Keratinocyte (primary cell): ENCODE results near the gene MINPP1. TPM values are rescaled to one million over a fixed set of nuclear protein-coding genes. Genes with fewer than 3 reads are reported as not detected.

ENCODE experiments used
- DNase-seq: peaks from one replicate; pipeline ENCODE4 v3.0.0-alpha.2; 2011; ENCODE audit warnings: low read depth, missing footprints, low spot score
- FAIRE-seq: peaks from 2 replicates; lab custom pipeline; 2011; peaks lifted over from hg19 to GRCh38; lab: Jason Lieb, UNC
- H2AFZ ChIP-seq: 2 replicates; pipeline ENCODE4 v1.6.0; 2012; ENCODE audit warnings: low read length, control low read depth, inconsistent platforms; ENCODE audit not compliant: control insufficient read depth
- H3K27ac ChIP-seq: 2 replicates; pipeline ENCODE4 v1.5.1; 2011; ENCODE audit warnings: low read length; ENCODE audit not compliant: control insufficient read depth, insufficient read depth
- H3K27me3 ChIP-seq: 3 replicates; pipeline ENCODE4 v1.6.0; 2011; ENCODE audit warnings: low read length; ENCODE audit not compliant: control insufficient read depth, insufficient read depth; ENCODE audit errors: extremely low read depth
- H3K36me3 ChIP-seq, 2 experiments: 2 replicates in 1 of 2; 3 replicates in 1 of 2; pipeline ENCODE4 v1.5.1; 2011; ENCODE audit warnings: low read length in 2 of 2, mild to moderate bottlenecking in 1 of 2; ENCODE audit not compliant: control insufficient read depth in 2 of 2, insufficient read depth in 2 of 2; ENCODE audit errors: extremely low read depth in 1 of 2
- H3K4me1 ChIP-seq: 3 replicates; pipeline ENCODE4 v1.5.1; 2011; ENCODE audit warnings: low read length; ENCODE audit not compliant: control insufficient read depth, insufficient read depth; ENCODE audit errors: extremely low read depth
- H3K4me2 ChIP-seq: 3 replicates; pipeline ENCODE4 v1.6.0; 2011; ENCODE audit warnings: low read depth, low read length; ENCODE audit not compliant: control insufficient read depth, insufficient read depth; ENCODE audit errors: extremely low read depth
- H3K4me3 ChIP-seq, 3 experiments: fragments of 200-600 bp in 1 of 3; sonication (generic) in 1 of 3; 2 replicates in 2 of 3; 3 replicates in 1 of 3; pipeline ENCODE4 v1.5.1; 2011 to 2016; ENCODE audit warnings: low read length in 3 of 3, mild to moderate bottlenecking in 3 of 3, control low read depth in 2 of 3, inconsistent platforms in 1 of 3, low read depth in 1 of 3, mixed read lengths in 1 of 3, mixed run types in 1 of 3, moderate library complexity in 1 of 3; ENCODE audit not compliant: control insufficient read depth in 2 of 3, insufficient read depth in 2 of 3; ENCODE audit errors: extremely low read depth in 1 of 3
- H3K79me2 ChIP-seq: 2 replicates; pipeline ENCODE4 v1.6.0; 2012; ENCODE audit warnings: low read length; ENCODE audit not compliant: control insufficient read depth, insufficient read depth
- H3K9ac ChIP-seq: 3 replicates; pipeline ENCODE4 v1.6.0; 2011; ENCODE audit warnings: low read length; ENCODE audit not compliant: control insufficient read depth, insufficient read depth; ENCODE audit errors: extremely low read depth
- H3K9me1 ChIP-seq: 3 replicates; pipeline ENCODE4 v1.6.0; 2011; ENCODE audit warnings: low read length; ENCODE audit not compliant: control insufficient read depth, insufficient read depth; ENCODE audit errors: extremely low read depth
- H3K9me3 ChIP-seq: 2 replicates; pipeline ENCODE4 v1.5.1; 2012; ENCODE audit warnings: low read depth, low read length; ENCODE audit not compliant: control insufficient read depth
- H4K20me1 ChIP-seq: 3 replicates; pipeline ENCODE4 v1.6.0; 2011; ENCODE audit warnings: low read length; ENCODE audit not compliant: control insufficient read depth, insufficient read depth; ENCODE audit errors: extremely low read depth
- CTCF ChIP-seq, 3 experiments: IDR thresholded peaks in 1 of 3; conservative IDR thresholded peaks in 1 of 3; optimal IDR thresholded peaks in 1 of 3; 2 replicates in 2 of 3; 3 replicates in 1 of 3; pipeline versions ENCODE3 to v1.5.1; 2011; ENCODE audit warnings: low read length in 3 of 3, mild to moderate bottlenecking in 3 of 3, moderate library complexity in 2 of 3, control low read depth in 1 of 3, inconsistent platforms in 1 of 3; ENCODE audit not compliant: insufficient read depth in 2 of 3; ENCODE audit errors: extremely low read depth in 1 of 3
- EZH2 ChIP-seq: IDR thresholded peaks from one replicate; pipeline ENCODE4 v1.6.1; 2012; ENCODE audit warnings: inconsistent platforms, mild to moderate bottlenecking, low read length, moderate library complexity
- dilution Hi-C: fragments of 300-500 bp; cut with MboI; formaldehyde crosslinking; loops from one replicate; pipeline ENCODE4 v1.7.0; 2020; ENCODE audit warnings: low sequenced_read_pairs; ENCODE audit not compliant: extremely low pct_ligation_motif_present
- polyA plus RNA-seq, 5 experiments: library from polyadenylated mRNA; depleted of rRNA in 3 of 5; stranded (reverse) in 3 of 5; stranded (forward) in 1 of 5; unstranded in 1 of 5; fragments of >200 nt; gene quantifications; 1 replicate in 1 of 5; 2 replicates in 3 of 5; 3 replicates in 1 of 5; pipeline versions ENCODE4 v1.2.1 to v1.2.3, GENCODE V29; 2011 to 2012; ENCODE audit warnings: missing spikeins in 2 of 5, low read depth in 1 of 5, low replicate concordance in 1 of 5

MINPP1 gene
- polyA plus RNA-seq, 1 donor (not counting 4 experiments of a cell fraction or from before 2014, with no cell fraction given) = 17.7 TPM

GRCh38 chr10:87578842-87579401 is 74.2 kb downstream of the MINPP1 start:
- DNase-seq (no peak), FAIRE-seq (peak; percentile 63)
- no peak overlapping the region for H3K4me3 ChIP-seq

DNA sequence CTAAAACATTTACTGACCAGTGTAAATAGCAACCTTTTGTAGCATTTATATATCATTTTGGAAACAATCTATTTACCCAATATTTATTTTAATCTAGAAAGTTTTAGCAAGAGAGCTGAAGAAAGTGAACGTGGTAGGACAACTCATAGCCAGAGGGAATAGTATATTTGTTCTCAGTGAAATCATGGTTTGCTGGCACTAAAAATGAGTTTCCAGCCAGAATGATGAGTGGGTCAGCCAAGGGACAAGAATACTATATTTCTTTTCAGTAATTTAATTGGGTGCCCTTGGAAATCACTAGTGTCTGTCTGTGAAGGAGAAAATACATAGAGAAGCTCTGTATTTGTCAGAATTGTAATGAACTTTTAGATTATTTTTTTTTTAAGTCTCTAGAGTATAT is 74.9 kb downstream of the MINPP1 start:
- no peaks in the 10 kb centered on the region for H3K9me1 ChIP-seq
- dilution Hi-C loops = no loop called here
- no peak overlapping the region for H3K9ac ChIP-seq
- TF ChIP-seq CTCF (optimal IDR thresholded peaks at IDR 0.05 in 1 of 3, IDR thresholded peaks at IDR 0.05 in 1 of 3, conservative IDR thresholded peaks at IDR 0.05 in 1 of 3; ENCODE audit: extremely low read depth in 1 of 3, insufficient read depth in 2 of 3, low read length in 3 of 3) = no peak
- no peak for TF ChIP-seq EZH2
- H4K20me1 ChIP-seq = no peaks in the 10 kb centered on the region
- no peaks in the 10 kb centered on the region for H3K79me2 ChIP-seq
- no peaks in the 10 kb centered on the region for H3K9me3 ChIP-seq
- H3K27ac ChIP-seq = no peak overlapping the region
- H2AFZ ChIP-seq = no peak overlapping the region
- no peak overlapping the region for H3K4me3 ChIP-seq
- no peaks in the 10 kb centered on the region for H3K4me1 ChIP-seq
- FAIRE-seq (no peak), DNase-seq (no peak)
- H3K4me2 ChIP-seq = no peak overlapping the region
- H3K27me3 ChIP-seq = peaks cover 2% of the 10 kb centered on the region
- H3K36me3 ChIP-seq = no peaks in the 10 kb centered on the region

More at GRCh38 chr10:87578842-87579401, 74.2 kb downstream of the MINPP1 start:
- TF ChIP-seq EZH2 (no peak), CTCF (optimal IDR thresholded peaks at IDR 0.05 in 1 of 3, IDR thresholded peaks at IDR 0.05 in 1 of 3, conservative IDR thresholded peaks at IDR 0.05 in 1 of 3; ENCODE audit: extremely low read depth in 1 of 3, insufficient read depth in 2 of 3, low read length in 3 of 3) (no peak)
- Histone ChIP-seq H3K9ac (no peak overlapping the region), H3K79me2 (no peaks in the 10 kb centered on the region), H3K27me3 (peaks cover 2% of the 10 kb centered on the region), H3K4me1 (no peaks in the 10 kb centered on the region), H3K9me1 (no peaks in the 10 kb centered on the region), H3K36me3 (no peaks in the 10 kb centered on the region), H4K20me1 (no peaks in the 10 kb centered on the region), H3K9me3 (no peaks in the 10 kb centered on the region), H2AFZ (no peak overlapping the region), H3K27ac (no peak overlapping the region), H3K4me2 (no peak overlapping the region)
- dilution Hi-C loops = no loop called here
